Superior temporal gyrus (tissue), 1 donor: ENCODE data around the gene CACNA1S.

Experiments
- DNase-seq: peaks from one replicate; pipeline ENCODE4 v3.0.0-alpha.2; 2016; ENCODE audit errors: extremely low spot score

CACNA1S gene

DNA sequence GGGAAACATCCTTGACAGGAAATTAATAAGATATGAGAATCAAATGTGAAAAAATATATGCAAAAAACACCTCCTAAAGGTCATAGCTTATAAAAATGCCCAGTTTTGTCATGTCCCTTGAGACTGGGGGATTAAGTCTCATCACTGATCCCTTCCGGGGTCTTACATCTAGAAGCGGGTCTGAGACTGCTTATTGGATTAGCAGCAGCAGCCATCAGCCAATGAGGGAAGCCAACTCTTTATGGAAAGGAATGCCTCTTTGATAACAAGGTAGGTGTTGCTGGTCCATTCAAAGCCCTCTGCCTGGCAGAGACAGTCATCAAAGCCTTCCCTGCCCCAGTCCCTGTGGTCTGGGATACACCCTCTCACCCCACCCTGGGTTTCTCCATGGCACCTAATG, 3.9 kb upstream of the CACNA1S start:
- DNase-seq, result no peak

DNA sequence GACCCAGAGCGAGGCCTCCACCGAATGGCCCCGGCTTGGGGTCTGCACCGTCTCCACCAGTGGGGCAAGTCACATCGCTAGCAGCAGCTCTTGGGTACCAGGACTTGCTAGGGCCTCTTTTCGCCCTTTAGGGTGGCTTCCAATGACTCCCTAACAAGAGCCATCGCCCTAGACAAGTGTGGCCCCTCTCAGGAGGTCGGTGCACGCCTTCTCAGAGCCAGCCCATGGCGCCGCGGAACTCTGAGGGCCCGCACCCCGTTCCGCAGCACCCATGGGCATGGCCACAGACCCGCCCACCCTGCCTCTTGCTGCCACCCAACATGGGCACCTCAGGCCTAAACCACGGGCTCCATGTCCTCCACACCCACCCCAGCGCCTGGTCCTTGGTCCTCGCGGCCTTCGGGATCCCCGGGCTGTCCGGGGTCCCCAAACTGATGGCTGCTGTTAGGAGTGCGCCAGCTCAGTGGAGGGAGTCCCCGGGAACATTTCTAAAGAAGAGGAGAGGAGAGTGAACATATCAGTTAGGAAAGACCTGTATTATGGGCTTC, 3.2 kb upstream of the CACNA1S start:
- DNase-seq, result no peak

DNA sequence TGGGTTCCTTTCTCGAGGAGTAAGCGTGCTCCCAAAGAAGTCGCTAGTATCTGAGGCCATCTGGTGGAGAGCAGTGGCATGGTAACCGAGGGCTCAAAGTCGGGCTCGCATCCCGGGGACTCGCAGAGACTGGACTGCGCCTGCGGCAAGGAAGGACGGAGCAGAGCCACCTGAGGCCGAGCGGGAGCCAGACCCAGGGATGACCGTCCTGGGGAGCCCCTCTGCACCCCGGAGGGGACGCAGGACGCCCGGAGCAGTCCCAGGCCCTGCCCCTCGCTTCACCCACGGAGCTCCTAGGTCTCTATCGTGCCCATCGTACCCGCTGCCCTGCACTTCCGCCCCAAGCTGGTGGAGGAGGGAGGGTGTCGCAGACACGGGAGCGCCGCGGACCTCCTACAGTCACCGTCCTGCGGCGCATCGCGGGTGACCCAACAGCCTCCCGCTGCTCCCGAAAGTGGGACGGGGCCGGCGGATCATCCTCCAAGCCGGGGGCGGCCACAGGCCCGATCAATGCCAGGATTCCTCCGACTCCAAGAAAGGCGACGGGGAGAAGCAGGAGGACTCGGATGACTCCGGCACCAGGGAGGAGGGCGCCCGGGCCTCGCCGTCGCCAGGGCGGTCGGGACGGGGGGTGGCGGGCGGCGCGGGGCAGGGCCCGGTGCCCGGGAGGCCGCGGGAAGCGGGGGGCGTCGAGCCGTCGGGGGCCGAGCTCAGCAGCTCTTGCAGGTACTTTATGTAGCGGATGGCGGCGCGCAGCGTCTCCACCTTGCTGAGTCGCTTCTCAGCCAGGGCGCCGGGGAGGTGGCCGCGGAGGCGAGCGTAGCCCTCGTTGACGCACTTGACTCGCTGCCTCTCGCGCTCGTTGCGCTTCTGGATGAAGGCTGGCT, 2.3 kb upstream of the CACNA1S start:
- peak; percentile 91 for DNase-seq

DNA sequence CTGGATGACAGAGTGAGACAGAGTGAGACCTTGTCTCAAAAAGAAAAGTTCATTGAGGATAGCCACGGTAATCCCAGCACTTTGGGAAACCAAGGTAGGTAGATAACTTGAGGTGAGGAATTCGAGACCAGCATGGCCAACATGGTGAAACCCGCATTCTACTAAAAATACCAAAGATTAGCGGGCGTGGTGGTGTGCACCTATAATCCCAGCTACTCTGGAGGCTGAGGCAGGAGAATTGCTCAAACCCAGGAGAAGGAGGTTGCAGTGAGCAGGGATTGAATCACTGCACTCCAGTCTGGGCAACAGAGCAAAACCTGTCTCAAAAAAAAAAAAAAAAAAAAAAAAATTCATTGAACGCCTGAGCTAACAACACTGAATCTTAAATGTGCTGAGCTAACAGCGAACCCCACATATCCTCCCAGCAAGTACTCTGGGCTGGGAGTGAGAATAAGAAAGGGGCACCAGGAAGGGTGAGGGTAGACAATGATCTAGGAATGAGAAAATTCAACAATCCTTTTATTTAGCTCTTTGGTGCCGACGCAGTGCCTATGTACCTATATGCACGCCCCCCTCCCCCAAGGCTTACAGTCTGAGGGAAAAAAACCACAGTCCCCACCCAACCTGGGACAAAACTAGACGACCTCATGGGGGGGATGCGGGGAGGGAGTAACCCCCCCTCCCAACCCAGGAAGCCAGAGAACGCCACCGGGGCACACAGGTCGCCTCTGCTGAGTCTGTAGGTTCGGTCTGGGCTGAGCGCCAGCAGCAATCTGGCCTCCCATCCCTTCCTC, 1.4 kb upstream of the CACNA1S start:
- DNase-seq, result no peak

DNA sequence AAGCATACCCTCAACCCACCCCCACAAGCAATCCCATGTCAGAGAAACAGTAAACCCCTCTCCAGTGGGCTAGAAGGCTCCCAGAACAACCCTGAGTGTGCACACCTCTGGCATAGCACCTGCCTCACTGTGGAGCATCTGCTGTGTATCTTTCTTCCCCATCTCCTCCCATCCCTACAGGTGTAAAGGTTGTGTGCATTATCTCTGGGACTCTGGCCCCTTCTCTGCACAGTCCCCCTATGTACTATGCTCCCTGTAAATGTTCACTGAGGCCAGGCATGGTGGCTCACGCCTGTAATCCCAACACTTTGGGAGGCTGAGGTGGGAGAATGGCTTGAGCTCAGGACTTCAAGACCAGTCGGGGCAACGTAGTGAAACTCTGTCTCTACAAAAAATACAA, 700 bp upstream of the CACNA1S start:
- no peak for DNase-seq

DNA sequence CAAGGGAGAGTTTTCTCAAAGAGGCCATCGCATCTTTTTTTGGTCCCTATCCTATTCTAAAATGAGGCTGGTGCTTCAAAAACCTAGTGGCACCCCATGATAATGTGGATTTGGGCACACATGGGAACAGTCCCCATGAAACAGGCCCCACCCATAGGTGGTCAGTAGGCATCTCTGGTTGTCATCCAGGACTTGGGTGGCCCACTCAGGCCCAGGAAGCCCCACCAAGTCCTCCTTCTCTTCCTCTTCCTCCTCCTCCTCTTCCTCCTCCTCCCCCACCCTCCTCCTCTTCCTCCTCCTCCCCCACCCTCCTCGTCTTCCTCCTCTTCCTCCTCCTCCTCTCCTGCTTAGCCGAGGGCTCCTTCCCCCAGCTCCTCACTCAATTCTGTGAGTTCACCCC, 554 bp downstream of the CACNA1S start:
- DNase-seq, result no peak

DNA sequence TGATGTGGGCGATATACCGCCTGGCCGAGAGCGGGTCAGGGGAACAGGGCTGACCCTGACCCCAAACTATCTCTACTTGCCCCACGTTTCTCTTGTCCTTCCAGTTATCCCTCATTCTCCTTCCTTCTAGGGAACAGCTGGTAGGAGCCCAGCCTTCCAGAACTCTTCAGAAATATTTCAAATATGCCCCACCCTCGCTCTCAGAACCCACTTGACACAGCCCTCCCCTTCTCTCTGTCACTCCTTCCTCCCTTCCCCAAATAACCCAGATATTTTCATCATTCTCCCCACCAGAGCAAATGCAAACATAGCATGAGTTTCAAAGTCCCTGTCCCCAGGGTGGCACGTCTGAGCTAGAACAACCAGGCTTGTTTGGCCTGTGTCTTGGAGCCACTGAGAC, 1.1 kb downstream of the CACNA1S start:
- DNase-seq, result no peak

DNA sequence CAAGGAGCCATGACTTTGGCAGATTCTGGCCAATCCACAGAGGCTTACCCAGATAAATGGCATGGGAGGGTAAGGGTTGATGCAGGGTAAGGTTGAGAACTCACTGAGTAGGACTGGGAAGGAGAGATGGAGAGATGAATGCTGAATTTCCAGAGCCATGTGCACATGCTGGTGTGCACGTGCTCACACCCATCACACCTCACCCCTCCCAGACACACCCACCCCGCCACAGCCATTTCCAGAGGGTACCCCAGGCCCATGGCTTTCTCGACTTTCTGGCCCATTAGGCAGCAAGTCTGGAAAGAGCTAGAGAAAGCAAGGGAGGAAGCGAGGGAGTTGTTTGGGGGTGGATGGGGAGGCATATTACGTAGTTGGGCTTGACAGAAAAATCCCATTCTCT, 1.6 kb downstream of the CACNA1S start:
- DNase-seq, result no peak

DNA sequence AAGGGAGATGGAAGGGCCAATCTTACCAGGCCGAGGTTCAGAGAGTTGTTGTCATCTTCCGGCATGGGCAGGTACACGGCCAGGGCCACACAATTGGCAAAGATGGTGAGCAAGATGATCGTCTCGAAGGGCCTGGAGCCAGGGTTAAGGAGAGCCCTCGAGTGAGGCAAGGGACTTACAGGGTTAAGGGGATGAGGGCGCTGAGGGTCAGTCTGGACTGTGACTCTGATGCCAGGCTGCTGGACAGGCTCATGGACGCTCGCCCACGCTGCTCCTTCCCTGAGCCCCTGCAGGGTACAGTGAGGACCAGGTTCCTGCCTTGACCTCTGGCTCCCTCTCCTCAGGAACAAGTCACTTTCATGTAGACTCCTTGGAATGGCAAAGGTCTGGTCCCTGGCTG, 2.1 kb downstream of the CACNA1S start:
- no peak for DNase-seq

DNA sequence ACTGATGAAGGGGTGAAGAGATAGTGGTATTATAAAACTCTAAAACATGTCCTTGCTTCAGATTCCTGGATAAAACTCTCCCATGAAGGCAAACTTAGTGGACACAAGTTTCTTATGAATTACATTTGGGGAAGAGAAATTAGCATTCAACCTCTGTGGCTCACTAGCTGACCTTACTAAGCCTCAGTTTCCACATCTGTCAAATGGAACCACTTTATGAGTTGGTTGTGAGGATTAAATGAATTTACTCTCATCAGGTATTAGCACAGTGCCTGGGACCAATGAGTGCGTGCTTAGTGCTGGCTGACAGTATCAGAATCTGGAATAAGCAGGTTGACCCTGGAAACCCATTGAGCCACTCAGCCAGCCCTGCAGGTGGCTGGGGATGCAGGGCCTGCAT, 2.6 kb downstream of the CACNA1S start:
- no peak for DNase-seq

DNA sequence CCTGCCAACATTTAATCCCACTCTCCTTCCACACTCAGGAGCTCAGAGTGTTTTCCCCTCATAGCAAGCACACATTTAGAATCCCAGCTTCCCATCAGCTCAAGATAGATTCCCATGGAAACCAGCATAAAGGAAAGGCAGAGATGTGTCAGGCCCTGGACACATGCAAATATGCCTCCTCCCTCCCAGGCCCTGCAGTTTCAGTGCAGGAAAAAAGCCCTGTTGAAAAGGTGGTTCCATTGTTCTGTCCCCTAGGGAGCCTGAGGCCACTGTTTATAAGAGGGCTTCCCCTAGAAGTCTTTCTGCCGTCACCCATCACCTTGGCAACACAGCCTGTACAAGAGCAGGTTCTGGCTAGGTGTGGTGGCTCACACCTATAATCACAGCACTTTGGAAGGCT, 3.6 kb downstream of the CACNA1S start:
- DNase-seq, result peak; percentile 37

DNA sequence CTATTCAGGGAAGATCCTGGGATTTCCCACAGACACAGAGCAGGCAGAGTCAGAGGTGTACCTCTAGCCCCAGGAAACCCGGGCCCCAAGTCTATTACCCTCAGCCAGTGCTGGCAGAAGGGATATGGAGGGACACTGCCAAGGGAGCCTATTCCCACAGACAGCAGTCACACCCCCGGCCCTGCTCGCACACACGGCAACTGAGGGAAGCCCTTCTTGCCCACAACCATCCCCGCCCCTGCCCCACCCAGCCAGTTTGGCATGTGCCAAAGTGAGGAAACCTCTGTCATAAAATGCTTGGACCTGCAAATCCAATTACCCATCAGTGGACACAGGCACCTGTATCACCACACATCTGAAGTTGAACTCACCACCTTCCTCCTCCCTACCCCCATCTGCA, 6.5 kb downstream of the CACNA1S start:
- no peak for DNase-seq

DNA sequence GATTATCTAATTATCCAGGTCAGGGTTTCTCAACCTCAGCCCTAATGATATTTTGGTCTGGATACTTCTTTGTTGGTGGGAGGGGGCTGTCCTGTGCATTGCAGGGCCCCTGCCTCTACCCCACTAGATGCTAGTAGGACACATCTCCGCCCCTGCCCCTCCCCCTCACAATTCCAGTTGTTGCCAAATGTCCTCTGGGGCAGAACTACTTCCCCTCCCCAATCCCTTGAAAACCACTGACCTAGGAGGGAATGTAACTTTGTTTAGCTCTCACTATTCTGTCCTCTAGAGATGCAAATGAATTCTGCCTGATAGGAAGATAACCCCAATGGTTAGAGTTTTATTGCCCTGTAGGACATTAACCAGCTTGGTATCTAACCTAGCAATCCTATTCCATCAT, 8.1 kb downstream of the CACNA1S start:
- no peak for DNase-seq

DNA sequence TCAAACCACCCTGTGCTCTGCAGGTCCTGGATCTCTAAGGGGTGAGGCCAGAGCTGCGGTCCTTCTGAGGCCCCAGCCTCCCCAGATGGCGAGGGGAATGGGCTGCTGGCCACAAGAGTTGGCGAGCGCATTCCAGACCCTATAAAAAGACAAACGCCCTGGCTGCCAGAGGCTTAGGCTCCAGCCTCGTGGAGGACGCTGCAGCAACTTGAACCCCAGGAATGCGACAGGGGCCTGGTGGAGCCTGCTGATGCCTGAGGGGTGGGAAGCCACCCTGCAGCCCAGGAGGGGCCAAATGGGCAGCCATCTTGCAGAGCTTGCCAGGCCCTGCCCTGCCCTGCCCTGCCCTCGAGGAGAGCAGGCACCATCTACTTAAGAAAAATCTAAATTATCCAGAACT, 8.6 kb downstream of the CACNA1S start:
- no peak for DNase-seq

DNA sequence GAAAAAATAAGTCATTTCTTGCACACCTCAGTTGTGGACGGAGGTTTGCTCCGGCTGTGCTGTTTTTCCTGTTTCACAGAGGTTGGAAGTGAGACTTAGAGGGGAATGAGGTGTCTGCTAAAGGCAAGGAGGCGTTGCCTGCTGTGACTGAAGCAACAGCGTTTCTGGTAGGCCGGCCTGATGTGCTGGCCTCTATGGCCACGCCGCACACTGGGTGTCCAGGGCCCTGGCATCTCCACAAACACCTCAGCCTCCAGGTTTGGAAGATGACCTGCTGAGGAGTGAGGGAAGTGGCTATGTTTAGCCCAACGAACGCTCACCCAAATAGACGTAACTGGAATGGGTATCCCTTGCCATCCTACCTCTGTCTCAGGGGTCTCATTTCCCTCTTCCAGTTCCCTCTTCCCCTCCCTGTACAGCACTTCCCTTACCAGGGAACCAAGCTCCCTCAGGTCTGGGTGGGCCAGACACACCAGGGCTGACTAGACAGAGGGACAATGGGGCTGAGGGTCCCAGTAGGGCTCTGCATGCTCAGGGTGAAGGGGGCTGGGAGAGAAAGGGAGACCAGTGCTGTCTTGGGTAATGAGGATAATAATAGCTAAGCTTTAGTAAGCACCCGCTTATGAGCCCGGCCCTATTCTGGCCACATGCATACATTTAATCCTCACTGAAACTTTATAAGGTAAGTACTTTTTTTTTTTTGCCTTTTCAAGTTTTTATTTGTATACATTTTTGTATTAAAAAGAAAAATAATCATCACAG, 11.9 kb downstream of the CACNA1S start:
- no peak for DNase-seq

DNA sequence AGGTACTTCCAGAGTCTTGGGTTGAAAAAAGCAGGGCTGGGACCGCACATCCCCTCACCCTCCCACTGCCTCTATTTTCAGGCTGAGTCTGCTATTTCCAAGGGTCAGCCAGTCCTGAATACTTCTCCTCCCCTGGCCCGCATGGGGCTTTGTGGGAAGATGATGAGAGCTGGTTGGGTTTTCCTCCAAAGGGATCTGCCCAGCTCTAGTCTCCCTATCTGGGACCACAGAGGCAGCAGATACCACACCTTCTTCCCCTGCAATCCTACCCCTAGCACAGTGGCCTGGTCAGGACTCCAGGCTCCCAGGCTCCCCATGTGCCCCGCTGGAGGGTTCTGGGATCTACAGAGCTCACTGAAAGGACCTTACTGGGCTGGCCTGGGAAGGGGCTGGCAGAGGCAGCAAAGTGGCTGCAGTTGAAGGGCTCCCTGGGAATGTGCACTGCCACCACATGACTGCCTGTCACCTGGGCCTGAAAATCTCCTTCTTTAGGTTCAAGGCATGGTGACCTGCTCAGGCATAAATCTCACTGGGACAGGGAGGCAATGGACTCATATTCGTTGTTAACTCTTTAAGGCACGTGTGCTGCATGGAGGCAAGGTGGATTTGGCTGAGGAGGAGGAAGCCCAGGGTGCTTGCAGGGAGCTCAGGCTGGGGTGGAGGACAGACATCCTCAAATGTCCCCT, 13.1 kb downstream of the CACNA1S start:
- no peak for DNase-seq

DNA sequence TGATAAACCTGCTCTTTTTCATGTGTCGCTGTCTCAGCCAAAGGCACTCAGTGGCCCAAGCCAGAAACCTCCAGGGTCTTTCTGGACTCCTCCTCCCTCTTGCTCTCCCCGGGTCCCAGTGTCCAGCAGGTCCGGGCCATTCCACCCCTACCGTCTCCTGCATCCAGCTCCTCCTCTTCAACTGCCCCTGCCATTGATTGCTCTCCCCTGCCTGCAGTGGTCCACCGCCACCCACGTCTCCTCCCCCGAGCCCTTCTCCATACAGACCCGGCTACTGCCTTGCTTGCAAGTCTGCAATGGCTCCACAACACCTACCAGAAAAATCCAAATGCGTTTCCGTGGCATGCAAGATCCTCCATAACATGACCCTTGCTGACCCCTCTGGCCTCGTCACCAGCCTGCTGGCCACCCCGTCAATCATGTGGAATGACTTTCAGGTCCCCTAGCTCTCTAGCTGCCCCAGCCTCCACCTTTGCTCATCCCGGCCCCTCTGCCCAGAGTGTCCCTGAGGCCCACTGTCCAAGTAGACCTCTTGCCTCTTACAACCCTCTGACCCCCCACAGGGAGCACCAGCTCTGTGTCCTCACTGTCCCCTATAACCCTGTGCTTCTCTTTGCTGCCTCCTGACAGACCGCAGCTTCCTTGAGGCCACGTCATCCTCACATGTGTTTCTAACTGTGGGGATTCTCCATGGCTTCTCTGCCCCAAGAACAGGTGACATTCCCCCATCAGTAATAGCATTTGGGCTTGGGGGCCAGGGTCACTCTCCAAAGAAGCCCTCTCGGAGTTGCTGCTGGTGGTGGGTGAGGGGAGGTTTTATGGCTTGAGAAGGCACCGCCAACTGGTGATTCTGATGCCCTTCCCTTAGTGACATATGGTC, 15.0 kb downstream of the CACNA1S start:
- DNase-seq, result no peak

DNA sequence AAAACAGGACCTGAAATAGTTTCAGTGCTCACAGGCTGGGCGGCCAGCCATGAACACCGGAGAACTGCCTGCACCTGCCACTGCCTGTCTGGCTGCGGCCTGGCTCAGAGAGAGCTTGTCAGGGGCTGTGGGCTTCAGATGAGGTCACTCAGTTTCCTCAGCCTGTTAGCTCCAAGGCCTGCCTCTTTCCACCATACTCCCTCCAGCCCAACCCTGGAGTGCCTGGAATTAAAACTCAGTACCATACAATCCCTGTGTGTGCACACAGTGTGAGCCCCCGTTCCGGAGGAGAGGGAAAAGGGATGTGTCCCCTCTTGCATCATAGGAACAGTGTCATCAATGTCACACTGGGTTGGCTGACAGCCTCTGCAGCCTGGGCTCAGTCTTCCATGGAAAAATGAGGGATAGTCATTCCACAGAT, 16.2 kb downstream of the CACNA1S start:
- DNase-seq, result no peak

DNA sequence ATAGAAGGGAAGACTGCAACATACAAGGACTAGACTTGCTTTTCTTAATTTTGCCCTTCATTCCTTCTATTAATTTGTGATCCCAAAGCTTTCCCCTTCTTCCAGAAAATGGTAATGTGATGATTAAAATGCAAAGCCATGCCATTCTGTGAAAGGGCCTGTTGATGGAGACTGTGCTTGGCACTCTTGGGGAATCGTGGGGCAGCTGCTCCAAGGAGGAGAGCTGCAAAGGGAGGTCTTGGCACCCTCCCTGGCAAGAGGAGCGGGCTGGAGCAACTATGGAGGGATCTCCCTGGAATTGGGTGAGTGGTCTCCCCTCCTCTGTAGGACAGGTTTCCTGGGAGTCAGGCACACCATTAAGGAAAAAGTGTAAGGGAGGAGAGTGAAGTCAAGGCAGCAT, 16.6 kb downstream of the CACNA1S start:
- no peak for DNase-seq

DNA sequence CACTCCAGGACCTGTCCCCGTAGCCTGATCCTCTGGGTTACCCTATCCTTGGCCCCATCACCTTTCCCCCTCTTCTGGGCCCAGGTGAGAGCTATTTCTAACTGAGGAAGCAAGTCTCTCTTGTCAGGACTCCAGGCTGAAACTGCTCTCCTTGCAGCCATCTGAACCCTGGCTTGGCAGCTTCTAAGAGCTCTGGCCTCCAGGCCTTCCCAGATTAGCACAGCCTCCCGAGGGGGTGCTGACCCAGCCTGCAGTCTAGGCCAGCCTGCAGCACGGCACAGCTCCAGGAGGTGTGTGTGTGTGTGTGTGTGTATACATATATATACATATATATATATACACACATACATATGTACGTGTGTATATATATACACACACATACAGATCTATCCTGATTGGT, 17.4 kb downstream of the CACNA1S start:
- no peak for DNase-seq

DNA sequence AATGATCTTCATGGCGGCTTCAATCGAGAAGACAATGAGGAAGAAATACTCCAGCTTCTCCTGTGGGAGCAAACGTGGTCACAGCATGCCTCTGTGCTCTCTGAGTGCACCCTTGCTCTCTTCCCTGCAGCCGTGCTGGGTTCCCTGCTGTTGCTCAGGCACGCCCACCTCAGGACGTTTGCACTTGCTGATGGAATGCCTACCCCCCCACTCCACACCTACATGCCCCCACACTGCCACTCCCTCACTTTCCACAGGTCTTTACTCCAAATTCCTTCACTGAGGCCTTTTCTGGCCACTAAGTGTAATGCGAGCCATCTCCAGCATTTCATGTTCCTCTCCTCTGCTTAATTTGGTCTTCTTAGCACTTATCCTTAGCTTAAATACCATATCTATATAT, 18.3 kb downstream of the CACNA1S start:
- no peak for DNase-seq
